Activated CD4-positive, alpha-beta memory T cell treated with anti-CD3 and anti-CD28 coated beads for 36 hours (primary cell): Measurements from ENCODE around the gene PRKACA. TPM values are rescaled to one million over a fixed set of nuclear protein-coding genes. Genes with fewer than 3 reads are reported as not detected.

Source experiments
- CTCF ChIA-PET: fragments of 350-600 bp; sonication (Branson Sonifier 250); formaldehyde crosslinking; loops from one replicate; lab custom pipeline; 2021; ENCODE audit warnings: antibody characterized with exemption, inconsistent platforms; lab: Charles Lee
- POLR2A ChIA-PET: fragments of 350-600 bp; sonication (Branson Sonifier 250); formaldehyde crosslinking; loops from one replicate; lab custom pipeline; 2021; ENCODE audit warnings: antibody characterized with exemption; lab: Charles Lee
- DNase-seq: peaks from one replicate; pipeline ENCODE4 v3.0.0-alpha.2; 2020
- H3K27ac Mint-ChIP-seq: one replicate; pipeline ENCODE4 v1.8.0; 2021; ENCODE audit warnings: mixed read lengths
- H3K27me3 Mint-ChIP-seq: one replicate; pipeline ENCODE4 v1.8.0; 2021; ENCODE audit warnings: mixed read lengths
- H3K36me3 Mint-ChIP-seq: one replicate; pipeline ENCODE4 v1.8.0; 2021; ENCODE audit warnings: mixed read lengths
- H3K4me1 Mint-ChIP-seq: one replicate; pipeline ENCODE4 v1.8.0; 2021; ENCODE audit warnings: low read depth, mixed read lengths
- H3K4me3 Mint-ChIP-seq: one replicate; pipeline ENCODE4 v1.8.0; 2021; ENCODE audit warnings: mild to moderate bottlenecking, mixed read lengths
- H3K9me3 Mint-ChIP-seq: one replicate; pipeline ENCODE4 v1.8.0; 2021; ENCODE audit warnings: mixed read lengths
- intact Hi-C: fragments of 100-400 bp; cut with micrococcal nuclease; formaldehyde crosslinking; loops from one replicate; pipeline ENCODE4 v1.15.1; 2023
- total RNA-seq, 2 experiments: library from RNA; stranded (reverse); gene quantifications; one replicate each; pipeline ENCODE4 v1.2.3, GENCODE V29; 2021

The PRKACA gene
- total RNA-seq, 2 experiments from 2014 or later = 64.3 to 65.6 TPM

GRCh38 chr19:14059652-14060155 lies 57.9 kb downstream of the PRKACA start:
- Mint-ChIP-seq H3K27me3 (peaks cover 15% of the 10 kb centered on the region), H3K27ac (no peak overlapping the region), H3K4me1 (peaks cover 15% of the 10 kb centered on the region), H3K36me3 (no peaks in the 10 kb centered on the region), H3K4me3 (no peak overlapping the region), H3K9me3 (no peaks in the 10 kb centered on the region)
- DNase-seq = no peak
- POLR2A ChIA-PET = no interaction called here
- CTCF ChIA-PET = interaction anchor here (0.7 to 5.6 kb wide), 25 partner anchors 12 to 183 kb away, joined by 3 to 99 read pairs (median 6); partner anchors contain the start of genes ASF1B, IL27RA, MISP3 and NANOS3
- intact Hi-C loops = loop anchor here (5.0 kb wide), 1 partner anchor 157 kb away; no protein-coding TSS in a partner anchor

DNA sequence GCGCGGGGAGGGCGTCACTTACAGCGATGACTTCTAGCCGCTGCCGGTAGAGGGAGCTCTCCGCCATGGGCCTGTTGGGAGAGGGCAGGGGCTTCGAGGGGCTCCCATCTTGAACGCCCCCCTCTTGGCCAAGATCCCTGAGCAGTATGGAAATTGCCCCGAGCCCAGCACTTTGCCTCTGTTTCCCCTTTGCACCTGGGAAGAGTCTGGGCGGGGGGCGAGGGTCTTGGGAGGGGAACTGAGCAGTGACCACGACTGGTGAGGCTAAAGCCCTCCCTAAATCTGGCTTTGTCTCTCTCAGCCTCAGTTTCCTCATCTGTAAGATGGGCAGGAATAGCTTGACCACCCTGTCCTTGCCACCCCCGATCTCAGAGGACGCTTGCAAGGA lies 58.5 kb downstream of the PRKACA start:
- H3K4me3 Mint-ChIP-seq = no peak overlapping the region
- peaks cover 15% of the 10 kb centered on the region for H3K4me1 Mint-ChIP-seq
- DNase-seq = peak; percentile 62
- POLR2A ChIA-PET = no interaction called here
- intact Hi-C loops = loop anchor here (5.0 kb wide), 1 partner anchor 157 kb away; no protein-coding TSS in a partner anchor
- H3K27ac Mint-ChIP-seq = no peak overlapping the region
- H3K9me3 Mint-ChIP-seq = no peaks in the 10 kb centered on the region
- peaks cover 15% of the 10 kb centered on the region for H3K27me3 Mint-ChIP-seq
- H3K36me3 Mint-ChIP-seq = no peaks in the 10 kb centered on the region
- CTCF ChIA-PET = interaction anchor here (0.6 to 5.6 kb wide), 34 partner anchors 12 to 723 kb away, joined by 3 to 99 read pairs (median 4); partner anchors contain the start of genes ASF1B, IL27RA, MISP3 and NANOS3

GRCh38 chr19:14058182-14059092 lies 59.1 kb downstream of the PRKACA start:
- peak overlapping the region; percentile 62 for H3K4me3 Mint-ChIP-seq
- H3K9me3 Mint-ChIP-seq = no peaks in the 10 kb centered on the region
- H3K36me3 Mint-ChIP-seq = no peaks in the 10 kb centered on the region
- intact Hi-C loops = loop anchor here (5.0 kb wide), 1 partner anchor 156 kb away; no protein-coding TSS in a partner anchor
- H3K4me1 Mint-ChIP-seq = peaks cover 15% of the 10 kb centered on the region
- no peak overlapping the region for H3K27ac Mint-ChIP-seq
- ChIA-PET CTCF (interaction anchor here (0.6 to 5.6 kb wide), 31 partner anchors 12 to 1296 kb away, joined by 3 to 99 read pairs (median 5); partner anchors contain the start of genes ASF1B, IL27RA, MISP3 and NANOS3), POLR2A (no interaction called here)
- no peak for DNase-seq
- H3K27me3 Mint-ChIP-seq = peaks cover 15% of the 10 kb centered on the region

GRCh38 chr19:14056741-14057356 lies 60.7 kb downstream of the PRKACA start:
- intact Hi-C loops = loop anchor here (5.0 kb wide), 1 partner anchor 155 kb away; no protein-coding TSS in a partner anchor

GRCh38 chr19:14056069-14056666 lies 61.4 kb downstream of the PRKACA start:
- no peak overlapping the region for H3K4me3 Mint-ChIP-seq
- H3K27me3 Mint-ChIP-seq = peaks cover 12% of the 10 kb centered on the region
- ChIA-PET POLR2A (no interaction called here), CTCF (interaction anchor here (0.7 to 5.6 kb wide), 3 partner anchors 9 to 292 kb away, joined by 3 to 99 read pairs (median 4); no protein-coding TSS in a partner anchor)
- H3K36me3 Mint-ChIP-seq = peaks cover 16% of the 10 kb centered on the region
- no peak overlapping the region for H3K27ac Mint-ChIP-seq
- no peak for DNase-seq
- peaks cover 15% of the 10 kb centered on the region for H3K4me1 Mint-ChIP-seq
- H3K9me3 Mint-ChIP-seq = peaks cover 7% of the 10 kb centered on the region
- intact Hi-C loops = loop anchor here (5.0 kb wide), 1 partner anchor 154 kb away; no protein-coding TSS in a partner anchor

More at GRCh38 chr19:14056741-14057356, 60.7 kb downstream of the PRKACA start:
- Mint-ChIP-seq H3K36me3 (peaks cover 12% of the 10 kb centered on the region), H3K4me1 (peaks cover 15% of the 10 kb centered on the region), H3K9me3 (peaks cover 7% of the 10 kb centered on the region), H3K4me3 (peak overlapping the region; percentile 23), H3K27me3 (peaks cover 13% of the 10 kb centered on the region), H3K27ac (no peak overlapping the region)
- DNase-seq = no peak
- CTCF ChIA-PET = interaction anchor here (0.7 to 5.6 kb wide), 8 partner anchors 10 to 1295 kb away, joined by 3 to 99 read pairs (median 5); partner anchors contain the start of genes ASF1B, MISP3 and NANOS3
- POLR2A ChIA-PET = no interaction called here

DNA sequence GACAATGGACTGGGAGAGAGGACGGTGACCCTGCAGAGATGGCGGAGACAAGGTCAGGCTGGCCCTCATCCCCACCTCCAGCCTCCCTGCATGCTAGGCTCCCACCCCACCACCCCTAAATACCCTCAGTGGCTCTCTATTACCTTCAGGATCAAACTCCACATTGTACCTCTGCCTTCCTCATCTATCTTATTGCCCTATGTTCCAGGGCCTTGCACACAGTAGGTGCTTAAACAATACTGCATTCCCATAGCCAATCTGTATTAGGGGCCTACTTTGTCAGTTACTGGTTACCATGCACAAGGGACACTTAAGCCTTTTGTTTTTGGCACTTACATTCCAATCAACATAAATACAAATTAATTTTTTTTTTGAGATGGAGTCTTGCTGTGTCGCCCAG lies 62.2 kb downstream of the PRKACA start:
- POLR2A ChIA-PET = no interaction called here
- peaks cover 23% of the 10 kb centered on the region for H3K36me3 Mint-ChIP-seq
- no peak for DNase-seq
- CTCF ChIA-PET = no interaction called here
- peaks cover 12% of the 10 kb centered on the region for H3K27me3 Mint-ChIP-seq
- no peak overlapping the region for H3K4me3 Mint-ChIP-seq
- H3K4me1 Mint-ChIP-seq = peaks cover 15% of the 10 kb centered on the region
- peaks cover 7% of the 10 kb centered on the region for H3K9me3 Mint-ChIP-seq
- H3K27ac Mint-ChIP-seq = no peak overlapping the region
- intact Hi-C loops = loop anchor here (5.0 kb wide), 1 partner anchor 153 kb away; no protein-coding TSS in a partner anchor

DNA sequence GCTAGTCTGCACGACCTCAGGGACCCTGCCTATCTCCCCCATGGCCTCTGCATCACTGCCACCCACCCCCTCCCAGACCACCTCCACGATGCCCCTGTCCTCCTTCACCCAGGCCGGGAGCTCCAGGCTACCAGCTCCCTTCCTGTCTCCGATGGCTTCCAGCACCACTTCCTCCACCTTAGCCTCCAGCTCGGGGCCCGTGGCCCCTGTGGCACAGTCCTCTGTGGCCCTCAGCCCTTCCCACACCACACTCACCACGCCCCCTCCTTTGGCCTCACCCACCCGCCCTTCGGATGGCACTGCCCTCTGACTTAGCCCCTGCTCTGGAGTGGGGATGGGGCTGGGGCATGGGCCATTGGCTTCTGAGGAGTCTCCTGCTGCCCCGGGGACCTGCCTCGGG lies 62.8 kb downstream of the PRKACA start:
- no peak for DNase-seq
- peaks cover 15% of the 10 kb centered on the region for H3K4me1 Mint-ChIP-seq
- H3K27me3 Mint-ChIP-seq = peaks cover 11% of the 10 kb centered on the region
- ChIA-PET CTCF (interaction anchor here (0.9 to 1.5 kb wide), 2 partner anchors 17 to 215 kb away, joined by 3 to 6 read pairs; partner anchors contain the start of gene MISP3), POLR2A (no interaction called here)
- peaks cover 7% of the 10 kb centered on the region for H3K9me3 Mint-ChIP-seq
- peaks cover 28% of the 10 kb centered on the region for H3K36me3 Mint-ChIP-seq
- H3K4me3 Mint-ChIP-seq = no peak overlapping the region
- H3K27ac Mint-ChIP-seq = no peak overlapping the region
- intact Hi-C loops = loop anchor here (5.0 kb wide), 1 partner anchor 152 kb away; no protein-coding TSS in a partner anchor

DNA sequence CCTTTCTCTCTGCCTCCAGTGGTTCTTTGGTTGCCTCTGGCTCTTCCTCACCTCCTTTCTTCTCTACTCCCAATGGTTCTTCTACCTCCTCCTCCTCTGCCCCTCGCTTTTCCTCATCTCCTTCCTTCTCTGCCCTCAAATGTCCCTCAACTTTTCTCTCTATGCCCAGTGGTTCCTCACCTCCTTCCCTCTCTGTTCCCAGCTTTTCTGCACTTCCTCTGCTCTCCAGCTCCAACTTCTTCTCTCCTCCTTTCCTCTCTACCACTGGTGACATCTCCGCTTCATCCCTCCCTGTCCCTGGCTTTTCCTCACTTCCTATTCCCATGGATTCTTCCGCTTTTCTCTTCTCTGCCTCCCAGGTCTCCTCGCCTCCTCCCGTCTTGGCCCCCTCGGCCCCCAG lies 63.5 kb downstream of the PRKACA start:
- Mint-ChIP-seq H3K9me3 (peaks cover 7% of the 10 kb centered on the region), H3K36me3 (peaks cover 29% of the 10 kb centered on the region), H3K27ac (no peak overlapping the region), H3K27me3 (peaks cover 8% of the 10 kb centered on the region), H3K4me1 (peaks cover 15% of the 10 kb centered on the region), H3K4me3 (no peak overlapping the region)
- DNase-seq = no peak
- ChIA-PET POLR2A (no interaction called here), CTCF (interaction anchor here (0.9 to 1.5 kb wide), 2 partner anchors 18 to 214 kb away, joined by 3 to 6 read pairs; partner anchors contain the start of gene MISP3)
- intact Hi-C loops = no loop called here

DNA sequence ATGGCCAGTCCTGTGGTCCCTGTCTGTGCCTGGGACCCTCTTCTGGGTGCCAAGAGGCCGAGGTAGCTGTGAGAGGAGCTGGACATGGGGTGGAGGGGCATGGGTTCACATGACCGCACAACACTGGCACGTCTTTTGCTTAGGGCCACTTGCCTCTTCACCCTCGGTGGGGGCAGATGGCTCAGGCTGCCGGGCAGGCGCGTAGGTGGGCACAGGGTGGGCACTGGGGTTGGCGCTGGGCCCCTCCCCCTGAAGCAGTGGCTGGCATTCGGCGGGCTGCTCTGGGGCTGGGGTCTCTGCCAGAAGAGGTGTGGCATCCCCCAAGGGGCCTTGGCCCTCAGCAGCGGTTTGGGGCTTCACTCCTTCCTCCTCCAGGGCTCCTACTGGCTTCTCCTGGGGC lies 64.1 kb downstream of the PRKACA start:
- Mint-ChIP-seq H3K9me3 (peaks cover 7% of the 10 kb centered on the region), H3K36me3 (peaks cover 35% of the 10 kb centered on the region), H3K4me3 (no peak overlapping the region), H3K4me1 (peaks cover 10% of the 10 kb centered on the region), H3K27ac (no peak overlapping the region), H3K27me3 (peaks cover 2% of the 10 kb centered on the region)
- intact Hi-C loops = no loop called here
- CTCF ChIA-PET = interaction anchor here (1.0 to 1.6 kb wide), 3 partner anchors 18 to 173 kb away, joined by 3 to 6 read pairs (median 4); partner anchors contain the start of gene MISP3
- DNase-seq = no peak
- POLR2A ChIA-PET = no interaction called here

- Mint-ChIP-seq H3K4me1 (peaks cover 9% of the 10 kb centered on the region), H3K9me3 (peaks cover 7% of the 10 kb centered on the region), H3K4me3 (no peak overlapping the region), H3K36me3 (peaks cover 39% of the 10 kb centered on the region), H3K27ac (no peak overlapping the region), H3K27me3 (no peaks in the 10 kb centered on the region)
- ChIA-PET POLR2A (no interaction called here), CTCF (interaction anchor here (1.0 to 1.6 kb wide), 3 partner anchors 19 to 172 kb away, joined by 3 to 5 read pairs (median 4); partner anchors contain the start of gene MISP3)
- intact Hi-C loops = no loop called here
- DNase-seq = no peak
Observed at GRCh38 chr19:14053032-14053431, 64.5 kb downstream of the PRKACA start.

DNA sequence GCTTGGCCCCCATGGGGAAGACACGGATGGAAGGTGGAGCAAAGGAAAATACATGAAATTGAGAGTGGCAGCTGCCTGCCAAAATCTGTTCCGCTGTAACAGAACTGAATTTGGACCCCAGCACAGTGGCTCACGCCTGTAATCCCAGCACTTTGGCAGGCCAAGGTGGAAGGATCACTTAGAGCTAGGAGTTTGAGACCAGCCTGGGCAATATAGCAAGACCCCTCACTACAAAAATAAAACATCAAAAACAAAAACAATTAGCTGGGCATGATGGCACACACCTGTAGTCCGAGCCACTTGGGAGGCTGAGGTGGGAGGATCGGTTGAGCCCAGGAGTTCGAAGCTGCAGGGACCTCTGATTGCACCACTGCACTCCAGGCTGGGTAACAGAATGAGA lies 65.1 kb downstream of the PRKACA start:
- intact Hi-C loops = no loop called here
- no peaks in the 10 kb centered on the region for H3K27me3 Mint-ChIP-seq
- DNase-seq = no peak
- ChIA-PET POLR2A (no interaction called here), CTCF (interaction anchor here (1.0 to 1.6 kb wide), 3 partner anchors 20 to 172 kb away, joined by 3 to 5 read pairs (median 4); partner anchors contain the start of gene MISP3)
- H3K4me3 Mint-ChIP-seq = no peak overlapping the region
- H3K27ac Mint-ChIP-seq = no peak overlapping the region
- H3K9me3 Mint-ChIP-seq = peaks cover 7% of the 10 kb centered on the region
- peaks cover 39% of the 10 kb centered on the region for H3K36me3 Mint-ChIP-seq
- peaks cover 4% of the 10 kb centered on the region for H3K4me1 Mint-ChIP-seq
